Kidney (tissue), 2 donors: ENCODE measurements around the gene HTR2A. TPM values are rescaled to one million over a fixed set of nuclear protein-coding genes. Genes with fewer than 3 reads are reported as not detected.

Source experiments
- polyA plus RNA-seq: library from polyadenylated mRNA; stranded (reverse); fragments of 350-450 nt; fragmentation: Illumina TruSeq; extraction: RNeasy Lipid Tissue Mini Kit (QIAGEN cat#74804); gene quantifications from one replicate; pipeline ENCODE4 v1.2.3, GENCODE V29; 2014; ENCODE audit warnings: low read depth, low replicate concordance; ENCODE audit not compliant: insufficient read depth
- total RNA-seq: library from RNA; stranded (reverse); fragmentation: NEBNext Ultra II Directional; extraction: Animal tissue kit (Norgen Biotek cat#: 25700); gene quantifications from one replicate; pipeline ENCODE4 v1.2.1, GENCODE V29; 2021
- donor health status: DM: yes; HTN: yes; CAD: no.

The HTR2A gene
- total and polyA plus RNA-seq, 2 donors from 2014 or later = 1.0 TPM; not detected in 1

Other genes starting within 250 kb of the HTR2A start
- gene ESD, start 99.9 kb downstream of the HTR2A start, total RNA-seq = 98.5 TPM
- gene ESD, start 99.9 kb downstream of the HTR2A start, polyA plus RNA-seq = 179 TPM